Nucleus accumbens (tissue), 56 donors: ENCODE data around the gene BIK.

Source experiments
- DNase-seq, 56 donors: peaks; one replicate each; lab custom pipeline; 2025; lab: John Stamatoyannopoulos, UW

The BIK gene

GRCh38 chr22:43158778-43159483 is 48.4 kb downstream of the BIK start:
- no peak for DNase-seq

- no peak for DNase-seq
Observed at GRCh38 chr22:43159484-43160178, 49.1 kb downstream of the BIK start.

DNA sequence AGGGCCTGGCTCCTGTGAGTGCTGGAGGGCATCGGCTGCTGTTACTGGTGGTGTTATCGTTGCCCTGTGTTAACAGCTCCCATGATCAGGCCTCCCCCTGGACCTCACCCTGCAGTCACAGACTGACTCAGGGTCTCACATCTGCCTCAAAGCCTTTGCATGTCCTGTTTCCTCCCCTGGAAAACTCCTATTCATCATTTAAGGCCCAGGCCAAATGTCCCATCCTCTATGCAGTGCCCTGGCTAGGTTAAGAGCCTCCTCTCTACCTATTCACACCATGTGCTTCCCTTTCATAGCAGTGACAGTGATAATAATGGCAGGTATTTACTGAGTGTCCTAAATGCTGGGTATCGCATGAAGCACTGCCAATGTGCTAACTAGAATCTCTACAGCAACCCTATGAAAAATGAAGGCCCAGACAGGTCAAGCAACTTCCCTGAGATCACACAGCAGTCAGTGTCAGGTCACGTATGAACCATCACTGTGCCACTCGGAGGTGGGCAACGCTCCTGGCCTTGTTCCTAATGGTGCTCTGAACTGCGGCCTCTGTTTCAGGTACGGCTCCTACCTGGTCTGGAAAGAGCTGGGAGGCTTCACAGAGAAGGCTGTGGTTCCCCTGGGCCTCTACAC is 50.1 kb downstream of the BIK start:
- DNase-seq = no peak

DNA sequence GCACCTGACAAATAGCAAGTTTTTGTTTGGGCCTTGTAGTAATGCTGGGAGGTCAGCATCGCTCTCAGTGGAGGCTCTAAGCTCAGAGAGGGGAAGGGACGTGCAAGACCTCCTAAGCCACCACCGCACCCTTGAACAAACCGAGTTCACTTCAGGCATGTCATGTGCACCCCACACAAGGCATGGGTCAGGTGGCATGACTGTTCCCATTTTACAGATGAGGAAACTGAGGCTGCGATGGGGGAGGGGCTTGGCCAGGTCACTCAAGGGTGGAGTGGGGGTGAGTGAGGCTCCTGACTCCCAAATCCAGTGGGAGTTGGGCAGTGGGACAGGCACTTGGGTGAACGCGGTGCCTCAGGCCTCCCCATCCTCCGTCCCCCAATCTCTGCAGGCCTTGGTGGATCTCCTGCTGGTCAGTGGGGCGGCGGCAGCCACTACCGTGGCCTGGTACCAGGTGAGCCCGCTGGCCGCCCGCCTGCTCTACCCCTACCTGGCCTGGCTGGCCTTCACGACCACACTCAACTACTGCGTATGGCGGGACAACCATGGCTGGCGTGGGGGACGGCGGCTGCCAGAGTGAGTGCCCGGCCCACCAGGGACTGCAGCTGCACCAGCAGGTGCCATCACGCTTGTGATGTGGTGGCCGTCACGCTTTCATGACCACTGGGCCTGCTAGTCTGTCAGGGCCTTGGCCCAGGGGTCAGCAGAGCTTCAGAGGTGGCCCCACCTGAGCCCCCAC is 52.0 kb downstream of the BIK start:
- no peak for DNase-seq

GRCh38 chr22:43163241-43163795 is 52.8 kb downstream of the BIK start:
- DNase-seq = no peak

DNA sequence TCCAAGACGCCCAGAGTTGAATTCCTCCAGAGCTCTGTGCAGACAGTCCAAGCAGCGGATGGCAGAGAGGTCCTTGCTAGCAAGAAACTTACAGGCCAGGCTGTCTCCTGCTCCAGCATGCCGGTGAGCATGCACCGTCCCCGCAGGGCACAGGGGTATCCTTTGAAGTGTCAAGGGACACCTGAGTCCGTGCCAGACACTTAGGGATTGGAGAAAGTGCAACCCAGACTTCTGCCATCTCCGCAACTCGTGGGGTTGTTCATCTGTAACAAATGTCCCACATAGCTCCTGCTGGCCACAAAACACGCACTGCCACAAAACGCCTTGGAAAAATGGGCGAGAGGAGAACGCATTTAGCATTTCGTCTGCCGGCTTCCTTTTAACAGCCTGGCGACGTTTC is 54.1 kb downstream of the BIK start:
- DNase-seq = no peak

GRCh38 chr22:43166132-43166930 is 55.8 kb downstream of the BIK start:
- no peak for DNase-seq

DNA sequence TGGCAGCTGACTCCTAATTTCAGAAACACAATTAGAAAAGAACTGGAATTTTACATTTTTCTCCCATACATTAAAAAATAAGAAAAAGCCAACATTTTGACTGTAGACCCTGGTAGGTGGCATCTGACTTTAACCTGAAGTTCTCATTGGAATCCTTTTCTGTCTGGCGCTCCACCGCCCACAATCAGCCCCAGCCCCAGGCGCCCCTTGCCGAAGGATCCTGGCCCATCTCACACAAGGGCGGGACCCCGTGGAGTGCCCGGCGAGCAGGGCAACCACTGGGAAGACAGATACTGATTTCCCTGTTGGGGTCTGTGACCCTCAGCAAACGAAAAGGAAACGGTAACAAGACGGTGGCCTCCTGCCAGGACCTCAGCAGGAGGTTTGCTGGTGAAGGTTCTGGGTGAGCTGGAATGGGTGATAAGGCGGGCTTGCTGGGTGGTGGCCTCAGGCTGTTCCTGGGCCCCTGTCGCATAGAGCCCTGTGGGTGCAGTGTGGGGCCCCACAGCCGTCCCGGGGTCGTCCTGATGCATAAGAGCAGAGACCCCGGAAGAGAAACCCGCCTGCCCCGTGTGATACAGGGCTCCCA is 56.5 kb downstream of the BIK start:
- DNase-seq = no peak

GRCh38 chr22:43168471-43169309 is 58.1 kb downstream of the BIK start:
- DNase-seq = no peak

- no peak for DNase-seq
Observed at GRCh38 chr22:43169310-43170130, 59.0 kb downstream of the BIK start.

GRCh38 chr22:43170131-43170480 is 59.6 kb downstream of the BIK start:
- DNase-seq = no peak

DNA sequence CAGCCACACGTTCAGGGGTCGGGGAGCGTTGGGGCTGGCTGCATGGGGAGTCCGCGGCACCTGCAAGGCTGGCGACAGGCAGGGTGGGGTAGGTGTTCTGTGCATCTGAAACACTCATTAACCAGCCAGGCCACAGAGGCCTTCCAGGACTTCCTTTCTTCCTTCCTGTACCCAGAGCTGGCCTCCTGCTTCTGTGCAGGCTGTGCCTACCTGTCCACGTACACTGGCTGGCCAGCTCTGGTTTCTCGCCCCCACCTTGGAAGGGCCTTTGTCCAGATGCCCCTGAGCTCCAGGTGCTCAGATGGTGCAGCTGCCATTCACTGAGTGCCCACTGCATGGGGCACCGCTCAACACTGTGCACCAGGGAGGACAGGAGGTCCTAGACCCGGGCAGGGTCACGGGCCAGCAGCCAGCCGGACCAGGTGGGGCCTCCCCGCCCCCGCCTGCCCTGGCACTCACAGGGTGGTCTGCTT is 60.5 kb downstream of the BIK start:
- no peak for DNase-seq

GRCh38 chr22:43171607-43172006 is 61.1 kb downstream of the BIK start:
- no peak for DNase-seq

DNA sequence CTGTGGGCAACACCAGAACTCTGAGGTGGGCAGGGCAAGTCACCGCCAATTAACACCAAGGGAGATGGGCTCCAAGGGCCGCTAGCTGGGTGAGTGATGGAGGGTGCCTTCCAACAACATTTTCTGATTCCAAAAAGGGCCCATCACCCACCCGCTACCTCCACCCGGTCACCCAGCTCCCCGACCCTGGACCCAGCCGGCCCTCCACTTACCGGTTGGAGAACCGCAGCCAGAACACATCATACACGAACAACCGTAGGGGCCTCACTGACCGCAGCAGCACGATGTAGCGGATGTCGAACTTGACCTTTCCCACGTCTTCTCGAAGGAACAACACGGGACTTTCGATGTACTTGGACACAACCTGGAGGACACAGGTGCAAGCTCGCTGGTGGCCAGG is 61.6 kb downstream of the BIK start:
- DNase-seq = no peak

GRCh38 chr22:43173566-43173965 is 63.0 kb downstream of the BIK start:
- no peak for DNase-seq

- DNase-seq = no peak
Observed at GRCh38 chr22:43173976-43174720, 63.6 kb downstream of the BIK start.

- no peak for DNase-seq
Observed at GRCh38 chr22:43174941-43175531, 64.5 kb downstream of the BIK start.
